BE2C (cell line): Measurements from ENCODE around the gene JPT2.

Source experiments
- DNase-seq: peaks from one replicate; pipeline ENCODE4 v3.0.0-alpha.2; 2020
- H3K27me3 ChIP-seq: fragments of 250-450 bp; sonication (Bioruptor Pico); 2 replicates; pipeline ENCODE4 v1.5.1; 2020; ENCODE audit warnings: mild to moderate bottlenecking
- H3K36me3 ChIP-seq: fragments of 250-450 bp; sonication (Bioruptor Pico); 2 replicates; pipeline ENCODE4 v1.5.1; 2020; ENCODE audit warnings: mild to moderate bottlenecking
- H3K4me1 ChIP-seq: fragments of 250-450 bp; sonication (Bioruptor Pico); 2 replicates; pipeline ENCODE4 v1.5.1; 2020
- H3K4me3 ChIP-seq: 2 replicates; pipeline ENCODE4 v1.5.1; 2011; ENCODE audit warnings: low read depth, low read length
- H3K9me3 ChIP-seq: fragments of 250-450 bp; sonication (Bioruptor Pico); 2 replicates; pipeline ENCODE4 v1.5.1; 2020
- CTCF ChIP-seq: IDR thresholded peaks from 2 replicates; pipeline ENCODE4 v1.5.1; 2012; ENCODE audit warnings: mild to moderate bottlenecking, low read depth, low read length

Gene JPT2

GRCh38 chr16:1645914-1646525 is 32.1 kb upstream of the JPT2 start:
- H3K9me3 ChIP-seq, result no peaks in the 10 kb centered on the region
- peaks cover 22% of the 10 kb centered on the region for H3K36me3 ChIP-seq
- TF ChIP-seq CTCF, result no peak
- H3K27me3 ChIP-seq, result no peaks in the 10 kb centered on the region
- H3K4me1 ChIP-seq, result no peaks in the 10 kb centered on the region
- H3K4me3 ChIP-seq, result no peak overlapping the region
- no peak for DNase-seq

- no peaks in the 10 kb centered on the region for H3K27me3 ChIP-seq
- H3K9me3 ChIP-seq, result no peaks in the 10 kb centered on the region
- no peaks in the 10 kb centered on the region for H3K4me1 ChIP-seq
- DNase-seq, result no peak
- TF ChIP-seq CTCF, result no peak
- H3K4me3 ChIP-seq, result no peak overlapping the region
- H3K36me3 ChIP-seq, result peaks cover 9% of the 10 kb centered on the region
Measured at GRCh38 chr16:1647856-1648255, 30.2 kb upstream of the JPT2 start.

- no peaks in the 10 kb centered on the region for H3K9me3 ChIP-seq
- DNase-seq, result no peak
- H3K4me3 ChIP-seq, result no peak overlapping the region
- peaks cover 10% of the 10 kb centered on the region for H3K36me3 ChIP-seq
- TF ChIP-seq CTCF, result no peak
- no peaks in the 10 kb centered on the region for H3K27me3 ChIP-seq
- no peaks in the 10 kb centered on the region for H3K4me1 ChIP-seq
Measured at GRCh38 chr16:1650131-1650530, 27.9 kb upstream of the JPT2 start.

GRCh38 chr16:1651094-1651973 is 26.7 kb upstream of the JPT2 start:
- no peak overlapping the region for H3K4me3 ChIP-seq
- H3K4me1 ChIP-seq, result no peaks in the 10 kb centered on the region
- no peaks in the 10 kb centered on the region for H3K9me3 ChIP-seq
- no peaks in the 10 kb centered on the region for H3K27me3 ChIP-seq
- no peak for DNase-seq
- TF ChIP-seq CTCF, result no peak
- peaks cover 13% of the 10 kb centered on the region for H3K36me3 ChIP-seq

- H3K4me1 ChIP-seq, result no peaks in the 10 kb centered on the region
- no peaks in the 10 kb centered on the region for H3K9me3 ChIP-seq
- peaks cover 13% of the 10 kb centered on the region for H3K36me3 ChIP-seq
- H3K27me3 ChIP-seq, result no peaks in the 10 kb centered on the region
- H3K4me3 ChIP-seq, result no peak overlapping the region
- TF ChIP-seq CTCF, result no peak
- no peak for DNase-seq
Measured at GRCh38 chr16:1651974-1652312, 26.1 kb upstream of the JPT2 start.

GRCh38 chr16:1653023-1653422 is 25.1 kb upstream of the JPT2 start:
- Histone ChIP-seq H3K4me1 (no peaks in the 10 kb centered on the region), H3K27me3 (no peaks in the 10 kb centered on the region), H3K36me3 (peaks cover 16% of the 10 kb centered on the region), H3K9me3 (no peaks in the 10 kb centered on the region), H3K4me3 (no peak overlapping the region)
- no peak for TF ChIP-seq CTCF
- DNase-seq, result no peak
